ENCODE data around the gene PIGA. TPM values are rescaled to one million over a fixed set of nuclear protein-coding genes. Genes with fewer than 3 reads are reported as not detected.
"Not testable (repeated sequence)": the region's sequence is repeated elsewhere in the genome, so short reads cannot be mapped to it uniquely, and the experiment has no call there.

PIGA gene
- total RNA-seq, 1 experiment from 2014 or later: 17.1 TPM

DNA sequence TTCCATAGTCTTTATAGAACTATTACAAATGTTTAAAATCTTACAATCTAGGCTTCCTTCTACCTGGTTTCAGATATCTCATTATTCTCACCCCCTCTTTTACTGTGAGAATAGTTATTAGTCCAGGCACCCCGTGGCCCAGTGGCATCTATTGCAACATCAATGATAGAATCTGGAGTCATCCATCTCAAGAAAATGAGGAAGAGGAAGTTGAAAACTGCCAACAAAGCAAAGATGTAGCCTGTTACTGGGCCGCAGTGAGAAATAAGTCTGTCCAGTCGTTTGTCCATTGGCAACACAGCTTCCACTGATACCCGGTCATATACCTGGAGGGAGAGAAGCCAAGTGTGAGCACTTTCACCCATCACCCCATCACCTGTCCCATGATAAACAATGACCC, 13.9 kb downstream of the PIGA start:
- no peak for DNase-seq (ENCODE audit: low spot score)

DNA sequence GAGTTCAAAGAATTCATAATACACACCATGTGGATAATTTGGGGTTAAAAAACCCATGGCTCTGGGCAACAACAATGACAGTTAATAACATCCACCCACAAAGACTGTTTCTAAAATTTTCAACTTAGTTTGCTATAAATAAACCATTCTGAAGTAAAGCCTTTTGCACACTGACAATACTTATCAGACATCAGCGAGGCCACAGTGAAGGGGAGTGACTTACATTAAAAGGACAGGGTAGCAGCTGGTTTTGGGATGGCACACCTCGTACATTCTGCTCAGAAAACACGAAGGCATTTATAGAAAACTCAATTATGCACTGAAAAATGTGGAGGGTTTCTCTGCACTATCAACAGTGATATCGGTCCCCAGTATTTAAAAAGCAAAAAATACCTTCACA, 15.0 kb downstream of the PIGA start:
- DNase-seq (ENCODE audit: low spot score): no peak

DNA sequence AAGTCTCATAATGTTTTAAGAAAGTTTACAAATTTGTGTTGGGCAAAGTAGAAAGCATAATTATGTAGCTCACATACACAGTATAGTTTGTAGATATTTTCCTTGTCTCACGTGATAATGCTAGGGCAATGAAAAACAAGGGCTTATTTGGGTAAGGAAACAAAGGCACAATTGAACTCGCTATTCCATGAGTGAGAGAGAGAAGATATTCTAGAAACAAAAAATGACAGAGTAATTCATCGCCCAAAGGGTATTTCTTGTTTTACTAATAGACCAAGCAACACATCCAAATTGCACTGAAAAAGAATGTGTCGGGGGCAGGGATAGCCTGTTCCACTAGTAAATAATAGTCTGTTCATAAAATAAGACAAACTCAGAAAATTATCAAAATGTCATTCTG, 16.2 kb downstream of the PIGA start:
- DNase-seq (ENCODE audit: low spot score): no peak

DNA sequence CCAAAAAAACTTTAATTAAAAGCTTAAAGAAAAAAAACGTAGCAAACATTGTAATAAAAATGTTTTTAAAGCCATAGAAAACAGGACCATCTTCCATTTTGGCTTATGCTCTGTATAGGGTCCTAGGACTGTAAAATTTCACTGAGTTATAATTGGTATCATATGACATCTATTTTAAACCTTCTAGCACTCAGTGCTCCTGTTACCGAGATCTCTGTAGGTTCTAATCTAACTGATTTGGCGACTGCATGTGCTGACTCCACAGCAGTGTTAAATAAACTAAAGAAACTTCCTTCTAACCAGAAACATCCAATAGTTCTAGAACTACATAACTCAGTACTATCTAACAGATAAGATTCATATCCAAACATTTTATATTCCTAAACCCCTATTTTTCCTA, 19.8 kb downstream of the PIGA start, which contains the start of gene ASB11:
Gene ASB11, minus strand, starts transcription at position 132 of the 400 bp plus-strand sequence. Its CDS starts 35 bp downstream, at position 97.
- no peak for DNase-seq (ENCODE audit: low spot score)

DNA sequence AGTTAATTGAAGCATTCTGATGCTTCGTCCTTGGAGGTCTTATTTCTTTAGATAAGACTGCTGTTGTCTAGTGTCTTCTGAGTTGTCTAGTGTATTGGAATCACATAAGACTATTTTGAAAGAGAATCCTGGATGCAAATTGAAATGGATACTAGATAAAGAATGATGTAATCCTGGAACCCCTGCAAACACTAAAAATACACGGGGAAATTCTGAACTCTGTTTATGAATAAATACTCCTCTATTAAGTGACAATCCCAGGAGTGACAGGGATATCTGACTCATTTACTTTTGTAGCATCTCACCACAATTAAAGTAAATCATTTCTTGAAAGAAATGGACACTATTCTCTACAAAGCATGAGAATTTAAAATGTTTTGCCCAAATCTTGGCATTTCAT, 20.9 kb downstream of the PIGA start:
- no peak for DNase-seq (ENCODE audit: low spot score)

DNA sequence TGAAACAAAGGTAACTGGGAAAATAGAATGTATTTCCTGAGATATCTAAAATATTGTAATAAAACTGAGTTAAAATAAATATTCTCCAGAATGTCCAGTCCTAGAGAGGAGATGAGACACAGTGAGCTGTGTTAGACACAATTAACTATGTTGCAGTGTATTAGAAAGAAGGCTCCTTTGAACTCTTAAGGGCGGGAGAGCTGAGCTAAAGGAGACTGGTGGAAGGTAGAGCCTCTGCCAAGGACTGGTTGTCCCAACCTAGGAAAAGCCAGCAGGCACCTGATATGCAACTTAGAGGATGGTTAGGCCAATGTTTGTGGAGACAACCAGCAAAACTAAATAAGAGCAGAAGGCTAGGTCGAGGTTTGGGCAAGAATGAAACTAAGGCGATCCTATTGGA, 24.2 kb downstream of the PIGA start:
- no peak for DNase-seq (ENCODE audit: low spot score)

DNA sequence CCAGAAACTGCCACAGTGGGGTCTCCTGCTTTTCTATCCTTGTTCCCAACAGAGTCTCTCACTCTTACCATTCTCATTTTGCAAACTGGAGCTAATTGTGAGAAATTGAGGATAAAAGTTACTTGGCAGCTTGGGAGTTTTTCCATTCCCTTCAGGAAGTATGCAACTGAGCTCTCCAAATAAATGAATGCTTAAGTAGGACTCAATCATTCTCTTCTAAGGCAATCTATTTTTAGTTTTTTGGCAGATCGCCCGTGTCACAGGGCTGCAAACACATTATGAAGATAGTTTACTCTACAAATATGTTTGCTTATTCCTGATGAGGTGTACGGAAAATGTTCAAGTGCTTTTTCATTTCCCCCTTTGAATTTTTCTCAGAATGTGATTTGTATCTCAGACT, 25.2 kb downstream of the PIGA start:
- peak; percentile 14 for DNase-seq (ENCODE audit: low spot score)

DNA sequence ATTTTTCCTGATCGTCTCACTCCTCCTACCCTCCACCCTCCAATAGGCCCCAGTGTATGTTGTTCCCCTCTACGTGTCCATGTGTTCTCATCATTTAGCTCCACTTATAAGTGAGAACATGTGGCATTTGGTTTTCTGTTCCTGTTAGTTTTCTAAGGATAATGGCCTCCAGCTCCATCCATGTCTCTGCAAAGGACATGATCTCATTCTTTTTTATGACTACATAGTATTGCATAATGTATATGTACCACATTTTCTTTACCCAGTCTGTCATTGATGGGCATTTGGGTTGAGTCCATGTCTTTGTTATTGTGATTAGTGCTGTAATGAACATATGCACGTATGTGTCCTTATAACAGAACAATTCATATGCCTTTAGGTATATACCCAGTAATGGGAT, 29.4 kb downstream of the PIGA start:
- DNase-seq (ENCODE audit: low spot score): not testable (repeated sequence)

DNA sequence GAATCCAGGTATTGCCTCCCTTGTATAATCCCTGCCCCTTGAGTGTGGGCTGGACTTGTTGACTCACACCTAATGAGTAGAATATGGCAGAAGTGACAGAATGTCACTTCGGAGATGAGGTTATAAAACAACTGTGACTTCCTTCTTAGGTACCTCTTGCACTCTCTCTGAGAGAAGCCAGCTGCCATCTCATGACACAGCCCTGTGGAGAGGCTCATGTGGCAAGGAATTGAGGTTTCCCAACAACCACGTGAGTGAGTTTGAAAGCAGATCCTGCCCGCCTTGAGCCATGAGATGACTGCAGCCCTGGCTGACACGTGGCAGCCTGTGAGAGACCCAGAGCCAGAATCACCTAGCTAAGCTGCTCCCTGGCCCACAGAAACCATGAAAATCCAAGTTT, 33.4 kb downstream of the PIGA start:
- DNase-seq (ENCODE audit: low spot score): no peak

DNA sequence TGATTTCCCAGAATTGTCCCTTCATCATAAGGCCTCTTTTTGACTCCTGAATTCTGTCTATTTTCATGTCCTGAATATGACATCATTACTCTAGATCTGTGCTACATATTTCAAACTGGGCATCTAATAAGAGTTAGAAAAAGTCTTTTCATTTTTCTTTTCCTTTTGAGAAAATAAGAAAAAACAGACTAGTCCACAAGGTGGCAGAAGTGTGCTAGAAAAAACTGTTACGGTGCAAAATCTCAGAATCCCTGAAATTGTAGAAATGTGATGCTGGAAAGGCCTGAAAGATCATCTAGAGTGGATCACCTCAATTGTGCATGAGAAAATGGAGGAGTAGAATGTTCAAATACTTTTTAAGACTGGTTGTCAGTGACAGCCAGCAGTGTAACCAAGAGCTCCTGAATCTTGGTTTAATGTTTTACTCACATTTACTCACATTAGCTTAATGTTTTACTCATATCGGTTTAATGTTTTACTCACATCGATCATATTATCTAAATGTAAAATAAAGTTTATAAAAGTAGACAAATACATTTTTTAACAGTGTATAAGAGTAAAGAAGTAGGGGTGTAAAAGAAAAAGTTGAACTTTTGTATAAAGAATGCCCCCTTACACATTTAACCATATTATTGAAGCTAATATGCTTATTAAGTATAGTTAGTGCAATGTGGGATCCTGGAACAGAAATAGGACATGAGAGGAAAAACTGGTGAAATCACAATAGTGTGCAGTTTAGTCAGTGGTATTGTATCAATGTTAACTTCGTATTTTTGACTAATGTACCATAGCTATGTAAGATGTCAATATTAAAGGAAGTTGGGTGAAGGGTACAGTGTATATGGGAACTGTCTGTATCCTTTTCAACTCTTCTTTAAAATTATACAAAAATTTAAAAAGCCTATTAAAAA, 35.1 kb downstream of the PIGA start:
- DNase-seq (ENCODE audit: low spot score): peak; percentile 15

DNA sequence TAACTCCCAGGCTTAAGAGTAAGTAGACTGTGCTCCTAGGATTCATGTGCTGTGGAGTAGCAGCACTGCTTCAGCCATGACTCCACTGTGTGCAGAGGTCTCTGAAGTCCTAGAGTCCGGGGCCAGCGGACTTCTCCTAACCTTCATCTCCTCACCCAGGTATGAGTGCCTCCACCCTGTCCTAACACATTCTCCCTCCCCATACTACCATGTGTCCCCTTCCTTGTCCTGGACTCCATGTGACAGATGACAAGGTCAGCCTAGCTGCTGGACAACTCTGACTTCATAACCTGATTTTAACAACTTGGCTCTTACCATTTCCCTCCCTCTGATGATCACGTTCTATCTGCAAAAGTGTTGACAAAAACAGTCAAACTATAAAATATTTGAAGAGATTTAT, 36.5 kb downstream of the PIGA start:
- DNase-seq (ENCODE audit: low spot score): no peak

DNA sequence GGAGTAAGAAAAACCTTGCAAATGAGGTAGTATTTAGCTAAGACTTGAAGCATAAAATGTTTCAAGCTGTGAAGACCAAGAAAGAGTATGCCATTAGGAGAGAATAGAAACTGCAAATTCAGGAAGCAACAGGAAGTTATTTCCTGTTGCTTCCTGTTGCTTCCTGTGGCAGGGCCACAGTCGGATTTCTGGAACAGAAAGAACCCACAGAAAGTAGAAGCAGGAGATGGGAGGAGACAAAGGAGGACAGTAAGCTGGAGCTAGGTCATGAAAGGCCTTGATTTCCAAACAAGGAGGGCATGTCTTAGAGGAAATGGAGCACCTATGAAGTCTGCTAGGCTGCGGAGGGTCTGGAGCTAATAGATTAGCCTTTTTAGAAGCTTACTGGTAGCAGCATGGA, 37.1 kb downstream of the PIGA start:
- no peak for DNase-seq (ENCODE audit: low spot score)

DNA sequence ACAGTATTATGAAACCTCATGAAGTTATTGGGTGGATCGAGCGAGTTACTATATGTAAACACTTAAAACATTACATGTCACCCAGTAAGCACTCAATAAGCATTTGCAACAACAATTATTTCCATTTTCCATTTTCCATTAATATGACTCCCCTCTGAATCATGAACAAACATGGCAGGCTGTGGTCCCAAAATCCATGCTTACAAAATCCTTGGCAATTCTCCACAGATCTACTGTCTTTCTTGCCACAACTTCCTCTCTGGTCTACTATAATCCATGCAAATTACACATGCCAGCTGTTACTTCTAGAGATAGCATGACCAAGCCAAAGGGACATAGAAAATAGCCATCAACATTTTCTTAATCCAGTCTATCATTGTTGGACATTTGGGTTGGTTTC, 41.9 kb downstream of the PIGA start:
- DNase-seq (ENCODE audit: low spot score): no peak

DNA sequence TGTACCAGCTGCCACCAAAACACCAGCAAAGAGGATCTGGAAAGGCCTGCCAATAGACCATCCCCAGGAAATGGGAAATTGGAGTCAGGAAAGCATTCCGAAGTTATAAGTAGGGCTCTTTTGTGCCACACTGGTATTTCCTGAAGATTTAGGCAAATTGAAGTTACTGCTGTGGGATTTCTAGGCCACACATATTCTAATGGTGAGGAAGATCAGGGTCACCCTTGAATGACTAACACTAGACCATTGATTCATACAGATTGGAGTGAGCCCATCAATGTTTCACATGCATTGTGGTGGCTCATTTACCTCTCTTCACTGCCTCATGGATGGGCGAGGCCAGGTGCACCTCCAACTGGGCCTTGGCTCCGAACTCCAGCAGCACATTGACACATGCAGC, 42.5 kb downstream of the PIGA start:
- DNase-seq (ENCODE audit: low spot score): no peak

DNA sequence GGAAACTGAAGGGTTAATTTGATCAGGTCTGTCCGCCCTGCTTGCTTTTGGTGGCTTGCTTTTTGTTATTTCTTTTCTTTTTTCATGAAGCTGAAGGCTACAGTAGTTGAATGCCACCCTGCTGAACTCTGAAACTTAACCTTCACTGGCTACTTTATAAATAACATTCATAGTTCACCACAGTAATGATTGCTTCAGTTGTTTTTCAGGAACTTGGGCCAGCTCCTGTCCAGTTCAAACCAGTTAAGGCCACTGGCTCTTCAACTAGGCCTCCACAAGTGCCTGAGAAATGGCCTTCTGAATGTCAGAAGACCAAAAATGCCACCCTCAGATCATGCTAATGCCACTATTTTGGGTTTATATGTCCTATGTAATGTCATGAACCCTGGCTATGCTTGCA, 57.7 kb downstream of the PIGA start:
- no peak for DNase-seq (ENCODE audit: low spot score)

DNA sequence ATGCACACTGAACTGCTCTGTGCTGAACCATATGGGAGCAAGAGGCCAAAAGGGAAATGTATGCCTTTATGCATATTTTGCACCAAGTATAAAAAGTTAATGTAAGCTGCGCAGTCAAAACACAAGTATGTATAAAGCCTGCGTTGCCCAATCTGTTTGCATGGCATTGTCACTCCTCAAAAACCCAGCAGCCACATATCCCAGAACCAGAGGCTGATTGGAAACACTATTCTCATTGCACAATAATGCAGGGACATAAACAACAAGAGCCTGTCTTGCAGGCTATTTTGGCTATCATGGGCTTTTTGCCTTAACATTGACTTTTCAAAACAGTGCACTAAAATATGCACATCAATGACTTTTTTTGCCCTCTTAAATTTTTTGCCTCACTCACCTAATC, 60.4 kb downstream of the PIGA start:
- no peak for DNase-seq (ENCODE audit: low spot score)

DNA sequence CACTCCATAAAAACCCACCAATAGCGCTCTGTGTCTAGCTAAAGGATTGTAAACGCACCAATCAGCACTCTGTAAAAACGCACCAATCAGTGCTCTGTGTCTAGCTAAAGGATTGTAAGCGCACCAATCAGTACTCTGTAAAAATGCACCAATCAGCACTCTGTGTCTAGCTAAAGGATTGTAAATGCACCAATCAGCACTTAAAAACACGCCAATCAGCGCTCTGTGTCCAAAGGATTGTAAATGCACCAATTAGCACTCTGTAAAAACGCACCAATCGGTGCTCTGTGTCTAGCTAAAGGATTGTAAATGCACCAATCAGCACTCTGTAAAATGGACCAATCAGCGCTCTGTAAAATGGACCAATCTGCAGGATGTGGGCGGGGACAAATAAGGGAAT, 62.0 kb downstream of the PIGA start:
- DNase-seq (ENCODE audit: low spot score): not testable (repeated sequence)

DNA sequence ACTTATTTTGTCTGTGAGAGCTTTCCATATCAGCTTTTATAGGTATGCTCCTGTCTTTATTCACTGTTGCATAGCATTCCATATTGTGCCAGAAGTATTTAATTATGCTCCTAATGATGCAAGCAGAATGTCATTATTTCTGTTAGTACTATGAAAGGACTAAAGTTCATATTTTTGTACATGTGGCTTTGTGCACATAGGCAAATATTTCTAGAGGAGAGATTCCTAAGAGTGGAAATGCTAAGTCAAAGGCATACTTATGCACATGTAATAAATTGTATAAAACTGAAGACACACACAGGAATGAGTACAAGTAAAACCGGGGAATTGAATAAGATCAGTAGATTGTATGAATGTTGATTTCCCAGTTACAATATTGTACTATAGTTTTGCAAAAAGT, 63.6 kb downstream of the PIGA start:
- DNase-seq (ENCODE audit: low spot score): no peak

DNA sequence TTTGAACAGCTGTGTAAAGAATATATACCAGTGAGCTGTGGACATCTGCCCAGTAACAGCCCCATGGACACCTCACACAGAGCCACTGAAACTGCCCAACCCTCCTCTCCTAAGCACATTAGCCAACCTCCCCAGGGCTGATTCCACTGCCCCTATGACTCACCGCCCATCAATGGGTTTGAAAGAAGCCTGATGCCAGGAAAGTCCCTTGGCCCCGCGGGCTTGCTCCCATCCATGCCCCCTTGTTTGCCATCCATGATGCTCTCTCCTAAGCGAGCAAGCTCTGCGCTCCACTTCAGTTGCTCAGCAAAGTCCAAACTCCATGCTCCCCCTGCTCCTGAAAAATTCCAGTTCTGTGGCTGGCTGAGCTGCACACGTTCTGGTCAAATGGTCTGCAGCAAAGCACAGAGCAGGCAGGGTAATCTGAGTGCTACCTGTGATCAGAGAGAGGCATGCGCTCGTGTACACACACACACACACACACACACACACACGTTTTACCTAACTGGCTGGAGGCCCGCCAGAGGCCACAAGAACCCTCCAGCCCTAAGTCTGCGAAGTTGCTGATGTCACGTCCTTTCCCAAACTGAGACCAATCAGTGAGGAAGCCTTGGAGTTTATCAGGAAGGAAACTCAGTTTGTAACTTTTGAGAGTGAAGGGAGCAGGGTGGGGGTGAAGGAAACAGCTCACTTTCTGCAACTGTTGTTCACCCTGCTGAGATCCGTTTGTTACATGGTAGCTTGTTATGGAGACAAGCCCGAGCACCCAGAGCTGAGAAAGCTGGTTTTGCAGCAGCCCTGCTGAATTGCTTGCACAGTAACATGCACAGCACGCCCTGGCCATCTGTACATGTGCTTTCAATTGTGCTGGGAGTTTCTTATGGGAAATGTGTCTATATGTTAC, 65.5 kb downstream of the PIGA start, which contains the start of gene ASB9:
Gene ASB9, minus strand, starts transcription at position 466 of the 904 bp plus-strand sequence. Its CDS starts 209 bp downstream, at position 257.
- DNase-seq (ENCODE audit: low spot score): peak; percentile 90
